Measurements from ENCODE around the gene GLS.
"Not testable (repeated sequence)": the region's sequence is repeated elsewhere in the genome, so short reads cannot be mapped to it uniquely, and the experiment has no call there.

GLS gene

GRCh38 chr2:190973726-190974628, 93.4 kb downstream of the GLS start:
- DNase-seq, result no peak

- no peak for DNase-seq
Observed at GRCh38 chr2:190974629-190975361, 94.2 kb downstream of the GLS start.

- DNase-seq, result no peak
Observed at GRCh38 chr2:190976521-190976920, 95.9 kb downstream of the GLS start.

GRCh38 chr2:190977505-190977904, 96.9 kb downstream of the GLS start:
- DNase-seq, result no peak

- DNase-seq, result no peak
Observed at GRCh38 chr2:190978389-190979053, 97.9 kb downstream of the GLS start.

GRCh38 chr2:190979906-190980629, 99.4 kb downstream of the GLS start:
- DNase-seq, result peak; percentile 91

GRCh38 chr2:190980630-190981209, 100.1 kb downstream of the GLS start:
- DNase-seq, result peak; percentile 83

GRCh38 chr2:190981333-190981732, 100.7 kb downstream of the GLS start:
- no peak for DNase-seq

GRCh38 chr2:190981733-190982132, 101.1 kb downstream of the GLS start:
- DNase-seq, result no peak

GRCh38 chr2:190982262-190983034, 101.8 kb downstream of the GLS start:
- DNase-seq, result no peak

GRCh38 chr2:190984595-190984994, 104.0 kb downstream of the GLS start:
- no peak for DNase-seq

- DNase-seq, result no peak
Observed at GRCh38 chr2:190986221-190986953, 105.8 kb downstream of the GLS start.

- DNase-seq, result no peak
Observed at GRCh38 chr2:190987116-190987515, 106.5 kb downstream of the GLS start.

GRCh38 chr2:190987938-190988337, 107.3 kb downstream of the GLS start:
- no peak for DNase-seq

- no peak for DNase-seq
Observed at GRCh38 chr2:190988910-190989309, 108.3 kb downstream of the GLS start.

GRCh38 chr2:190990132-190990531, 109.5 kb downstream of the GLS start:
- DNase-seq, result no peak

- no peak for DNase-seq
Observed at GRCh38 chr2:190993292-190993643, 112.6 kb downstream of the GLS start.

- no peak for DNase-seq
Observed at GRCh38 chr2:190994148-190994547, 113.5 kb downstream of the GLS start.

- DNase-seq, result not testable (repeated sequence)
Observed at GRCh38 chr2:190995315-190995714, 114.7 kb downstream of the GLS start.

GRCh38 chr2:190996338-190996946, 115.8 kb downstream of the GLS start:
- no peak for DNase-seq

GRCh38 chr2:190996947-190997346, 116.3 kb downstream of the GLS start:
- DNase-seq, result no peak
